ENCODE measurements around the gene GSDME. TPM values are rescaled to one million over a fixed set of nuclear protein-coding genes. Genes with fewer than 3 reads are reported as not detected.
"Not testable (repeated sequence)": the region's sequence is repeated elsewhere in the genome, so short reads cannot be mapped to it uniquely, and the experiment has no call there.

GSDME gene
- total RNA-seq, 1 donor from 2014 or later, result 3.5 TPM

DNA sequence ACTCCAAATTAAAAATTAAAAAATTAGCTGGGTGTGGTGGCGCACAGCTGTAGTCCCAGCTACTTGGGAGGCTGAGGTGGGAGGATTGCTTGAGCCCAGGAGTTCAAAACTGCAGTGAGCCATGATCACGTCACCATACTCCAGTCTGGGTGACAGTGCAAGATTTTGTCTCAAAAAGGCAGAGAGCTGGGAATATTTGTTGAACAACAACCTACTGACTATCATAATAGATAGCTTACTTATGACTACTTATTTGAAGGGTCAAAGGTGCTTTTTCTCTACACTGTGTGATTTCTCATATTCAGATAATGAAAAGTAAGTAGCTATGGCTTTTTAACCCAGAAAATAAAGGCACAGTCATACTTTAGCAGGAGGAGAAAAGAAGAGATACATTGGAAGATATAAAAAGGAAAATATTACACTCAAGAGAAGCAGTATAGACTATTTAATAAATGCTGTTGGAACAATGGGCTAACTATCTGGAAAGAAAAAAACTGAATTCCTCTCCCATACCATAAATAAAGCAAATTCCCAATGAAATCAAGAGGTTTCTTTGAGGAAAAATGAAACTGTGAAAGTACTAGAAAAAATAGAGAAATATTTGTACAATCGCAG is 6.7 kb downstream of the GSDME start:
- intact Hi-C loops (cut with DNase I), result no loop called here
- DNase-seq (no peak), ATAC-seq (ENCODE audit: poor library complexity) (no peak)

- intact Hi-C loops (cut with DNase I), result no loop called here
- DNase-seq (no peak), ATAC-seq (ENCODE audit: poor library complexity) (no peak)
Measured at GRCh38 chr7:24748521-24748920, 8.7 kb downstream of the GSDME start.

DNA sequence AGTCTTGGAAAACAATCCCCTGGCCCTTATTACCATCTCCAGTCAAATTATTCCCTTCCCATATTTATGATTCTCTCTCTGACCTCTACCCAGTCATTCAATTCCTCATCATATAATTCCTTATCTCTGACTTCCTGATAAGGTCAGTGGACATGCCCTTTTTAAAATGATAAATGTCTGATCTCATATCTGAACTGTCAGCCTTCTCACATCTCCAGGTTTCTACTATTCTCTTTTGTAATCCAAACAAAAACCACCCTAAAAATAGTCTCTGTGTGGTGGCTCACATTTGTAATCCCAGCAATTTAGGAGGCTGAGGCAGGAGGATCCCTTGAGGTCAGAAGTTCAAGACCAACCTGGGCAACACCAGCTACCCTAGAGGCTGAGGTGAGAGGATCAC is 11.9 kb downstream of the GSDME start:
- intact Hi-C loops (cut with DNase I), result no loop called here
- ATAC-seq (ENCODE audit: poor library complexity), result no peak
- no peak for DNase-seq

GRCh38 chr7:24743471-24743870 is 13.8 kb downstream of the GSDME start:
- no peak for DNase-seq
- intact Hi-C loops (cut with DNase I), result no loop called here
- no peak for ATAC-seq (ENCODE audit: poor library complexity)

- ATAC-seq (ENCODE audit: poor library complexity) (no peak), DNase-seq (no peak)
- intact Hi-C loops (cut with DNase I), result no loop called here
Measured at GRCh38 chr7:24742506-24743162, 14.6 kb downstream of the GSDME start.

DNA sequence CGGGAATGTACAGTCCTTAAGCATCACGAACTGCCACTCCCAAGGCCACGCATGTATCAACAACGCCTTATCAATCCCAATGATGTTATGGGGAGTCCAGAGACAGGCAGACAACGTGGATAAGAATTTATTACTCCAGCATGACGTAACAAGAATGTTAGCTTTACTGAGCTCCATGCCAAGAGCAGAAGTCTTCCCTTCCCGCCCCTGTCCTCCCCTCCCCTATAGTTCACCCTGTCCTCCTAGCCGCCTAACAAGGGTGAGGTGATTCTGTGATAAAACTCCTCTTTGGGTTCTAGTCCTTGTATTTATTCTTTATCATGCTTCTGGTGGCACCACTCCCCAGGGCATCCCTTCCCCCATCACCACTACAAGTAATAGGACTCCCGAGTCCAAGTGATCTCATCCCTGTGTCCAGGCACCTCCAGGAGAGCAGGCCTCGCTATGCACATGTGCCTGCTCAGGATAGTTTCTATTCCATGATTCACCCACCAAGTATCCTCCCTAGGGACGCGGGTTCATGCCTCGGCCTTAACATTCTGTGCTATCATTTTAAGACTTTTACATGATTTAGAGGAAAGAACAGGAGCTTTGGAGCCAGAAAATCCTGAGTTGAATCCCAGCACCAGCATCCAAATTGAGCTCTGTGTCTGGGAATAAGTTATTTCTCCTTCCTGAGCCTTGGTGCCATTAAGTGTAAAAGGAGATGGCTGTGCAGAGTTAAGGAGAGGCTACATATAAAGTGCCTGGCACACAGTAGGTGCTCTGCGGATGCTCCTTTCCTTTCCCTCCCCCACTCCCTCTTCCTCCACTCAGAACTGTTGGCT is 15.4 kb downstream of the GSDME start:
- intact Hi-C loops (cut with DNase I), result no loop called here
- peak; percentile 36 for ATAC-seq (ENCODE audit: poor library complexity)
- DNase-seq, result no peak

DNA sequence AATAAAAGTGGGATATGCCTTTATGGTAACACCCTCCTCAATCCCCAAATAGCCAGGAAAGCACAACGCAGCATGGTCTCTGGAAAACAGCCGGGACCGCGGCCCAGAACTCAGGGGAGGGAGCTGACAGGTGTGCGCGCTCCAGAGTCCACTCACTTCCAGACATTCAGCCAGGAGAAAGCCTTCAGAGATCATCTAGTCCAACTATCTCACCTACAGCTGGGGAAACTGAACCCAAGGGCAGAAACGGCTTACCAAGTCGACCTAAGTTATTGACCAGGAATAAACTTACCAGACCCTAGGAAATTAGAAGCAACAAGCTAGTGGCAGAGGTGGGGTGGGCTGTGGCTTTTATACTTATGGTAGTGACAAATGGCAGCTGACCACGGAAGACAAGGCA is 16.4 kb downstream of the GSDME start:
- no peak for ATAC-seq (ENCODE audit: poor library complexity)
- DNase-seq, result no peak
- intact Hi-C loops (cut with DNase I), result no loop called here

DNA sequence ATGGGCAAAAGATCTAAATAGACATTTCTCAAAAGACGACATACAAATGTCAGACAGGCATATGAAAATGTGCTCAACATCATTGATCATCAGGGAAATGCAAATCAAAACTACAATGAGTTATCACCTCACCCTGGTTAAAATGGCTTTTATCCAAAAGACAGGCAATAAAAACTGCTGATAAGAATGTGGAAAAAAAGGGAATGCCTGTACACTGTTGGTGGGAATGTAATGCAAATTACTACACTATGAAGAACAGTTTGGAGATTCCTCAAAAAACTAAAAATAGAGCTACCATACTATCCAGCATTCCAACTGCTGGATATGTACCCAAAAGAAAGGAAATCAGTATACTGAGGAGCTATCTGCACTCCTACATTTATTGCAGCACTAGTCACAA is 18.0 kb downstream of the GSDME start:
- intact Hi-C loops (cut with DNase I), result no loop called here
- no peak for ATAC-seq (ENCODE audit: poor library complexity)

GRCh38 chr7:24738577-24738976 is 18.7 kb downstream of the GSDME start:
- intact Hi-C loops (cut with DNase I), result no loop called here
- no peak for ATAC-seq (ENCODE audit: poor library complexity)
- DNase-seq, result no peak

More for the DNA sequence above, 18.0 kb downstream of the GSDME start:
- no peak for DNase-seq

DNA sequence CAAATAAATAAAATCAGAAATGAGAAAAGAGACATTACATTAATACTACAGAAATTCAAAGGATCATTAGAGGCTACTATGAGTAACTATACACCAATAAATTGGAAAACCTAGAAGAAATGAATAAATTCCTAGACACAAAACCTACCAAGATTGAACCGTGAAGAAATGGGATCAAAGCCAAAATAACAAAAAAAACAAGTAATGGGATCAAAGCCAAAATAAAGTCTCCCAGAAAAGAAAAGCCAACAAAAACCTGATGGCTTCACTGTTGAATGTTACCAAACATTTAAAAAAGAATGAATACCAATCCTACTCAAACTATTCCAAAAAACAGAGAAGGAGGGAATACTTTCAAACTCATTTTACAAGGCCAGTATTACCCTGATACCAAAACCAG is 20.0 kb downstream of the GSDME start:
- DNase-seq (no peak), ATAC-seq (ENCODE audit: poor library complexity) (no peak)
- intact Hi-C loops (cut with DNase I), result no loop called here

DNA sequence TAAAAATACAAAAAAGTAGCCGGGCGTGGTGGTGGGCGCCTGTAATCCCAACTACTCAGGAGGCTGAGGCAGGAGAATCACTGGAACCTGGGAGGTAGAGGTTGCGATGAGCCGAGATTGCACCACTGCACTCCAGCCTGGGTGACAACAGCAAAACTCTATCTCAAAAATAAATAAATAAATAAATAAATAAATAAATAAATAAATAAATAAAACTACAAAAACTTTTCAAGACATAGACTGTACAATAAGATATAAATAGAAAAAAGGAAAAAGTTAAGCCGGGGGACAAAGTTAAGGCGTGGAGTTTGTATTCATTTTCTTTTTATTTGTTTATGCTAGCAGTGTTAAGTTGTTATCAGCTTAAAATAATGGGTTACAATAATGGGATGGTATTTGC is 21.7 kb downstream of the GSDME start:
- ATAC-seq (ENCODE audit: poor library complexity); intact Hi-C loops (cut with DNase I): not testable (repeated sequence)

DNA sequence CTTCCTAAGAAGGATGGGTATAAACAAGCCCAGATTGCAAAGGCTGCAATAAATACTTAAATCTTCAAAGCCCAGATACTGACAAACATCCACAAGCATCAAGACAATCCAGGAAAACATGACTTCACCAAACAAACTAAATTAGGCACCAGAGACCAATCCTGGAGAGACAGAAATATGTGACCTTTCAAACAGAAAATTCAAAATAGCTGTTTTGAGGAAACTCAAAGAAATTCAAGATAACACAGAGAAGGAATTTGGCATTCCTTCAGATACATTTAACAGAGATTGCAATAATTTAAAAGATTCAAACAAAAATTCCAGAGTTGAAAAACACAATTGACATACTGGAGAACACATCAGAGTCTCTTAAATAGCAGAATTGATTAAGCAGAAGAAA is 23.0 kb downstream of the GSDME start:
- DNase-seq (no peak), ATAC-seq (ENCODE audit: poor library complexity) (no peak)
- intact Hi-C loops (cut with DNase I), result no loop called here

More for the DNA sequence above, 21.7 kb downstream of the GSDME start:
- not testable (repeated sequence) for DNase-seq

DNA sequence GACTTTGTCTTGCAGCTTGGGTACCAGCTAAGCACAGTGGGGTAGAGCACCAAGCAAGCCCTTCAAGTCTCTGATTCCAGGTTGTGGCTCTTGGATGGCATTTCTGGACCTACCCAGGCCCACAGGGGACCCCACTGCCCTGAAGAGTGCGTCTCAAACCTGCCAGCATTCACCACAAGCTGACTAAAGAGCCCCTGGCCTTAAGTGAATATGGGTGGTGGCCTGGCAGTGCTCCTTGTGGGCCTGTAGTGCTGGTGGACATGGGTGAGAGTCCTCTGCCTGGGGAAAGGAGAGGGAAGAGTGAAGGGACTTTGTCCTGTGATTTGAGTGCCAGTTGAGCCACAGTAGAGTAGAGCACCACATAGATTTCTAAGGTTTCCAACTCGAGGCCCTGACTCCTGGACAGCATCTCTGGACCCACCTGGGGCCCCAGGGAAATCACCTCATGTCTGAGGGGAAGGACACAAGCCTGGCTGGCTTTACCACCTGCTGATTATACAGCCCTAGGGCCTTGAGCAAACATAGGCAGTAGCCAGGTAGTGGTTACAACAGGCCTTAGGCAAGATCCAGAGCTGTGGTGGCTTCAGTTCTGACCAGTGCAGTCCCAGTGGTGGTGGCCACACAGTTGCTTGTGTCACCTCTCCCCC is 23.7 kb downstream of the GSDME start:
- DNase-seq, result no peak
- intact Hi-C loops (cut with DNase I), result no loop called here
- no peak for ATAC-seq (ENCODE audit: poor library complexity)

DNA sequence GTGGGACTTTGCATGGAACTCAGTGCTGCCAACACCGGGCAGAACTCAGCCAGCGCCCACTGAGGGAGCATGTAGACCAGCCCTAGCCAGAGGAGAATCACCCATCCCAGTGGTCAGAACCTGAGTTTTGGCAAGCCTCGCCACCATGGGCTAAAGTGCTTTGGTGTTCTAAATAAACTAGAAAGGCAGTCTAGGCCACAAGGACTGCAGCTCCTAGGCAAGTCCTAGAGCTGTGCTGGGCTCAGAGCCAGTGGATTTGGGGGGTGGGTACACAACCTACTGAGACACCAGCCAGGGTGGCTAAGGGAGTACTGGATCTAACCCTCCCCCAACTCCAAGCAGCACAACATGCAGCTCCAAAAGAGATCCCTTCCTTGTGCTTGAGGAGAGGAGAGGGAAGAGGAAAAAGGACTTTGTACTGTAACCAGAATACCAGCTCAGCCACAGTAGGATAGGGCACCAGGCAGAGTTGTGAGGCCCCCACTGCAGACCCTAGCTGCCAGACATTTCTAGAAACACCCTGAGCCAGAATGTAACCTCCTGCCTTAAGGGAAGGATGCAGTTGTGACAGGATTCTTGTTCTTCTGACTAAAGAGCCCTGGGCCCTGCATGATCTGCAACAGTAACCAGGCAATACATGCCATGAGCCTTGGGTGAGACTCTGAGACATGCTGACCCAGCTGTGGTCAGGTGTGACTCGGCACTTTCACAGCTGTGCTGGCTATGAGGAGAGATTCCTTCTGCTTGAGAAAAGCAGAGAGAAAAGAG is 24.4 kb downstream of the GSDME start:
- ATAC-seq (ENCODE audit: poor library complexity) (no peak), DNase-seq (no peak)
- intact Hi-C loops (cut with DNase I), result no loop called here

GRCh38 chr7:24731313-24731712 is 26.0 kb downstream of the GSDME start:
- no peak for ATAC-seq (ENCODE audit: poor library complexity)
- intact Hi-C loops (cut with DNase I), result no loop called here
- DNase-seq, result no peak

GRCh38 chr7:24730018-24730369 is 27.3 kb downstream of the GSDME start:
- ATAC-seq (ENCODE audit: poor library complexity) (no peak), DNase-seq (no peak)
- intact Hi-C loops (cut with DNase I), result no loop called here

GRCh38 chr7:24729365-24730017 is 27.8 kb downstream of the GSDME start:
- no peak for ATAC-seq (ENCODE audit: poor library complexity)
- DNase-seq, result peak; percentile 63
- intact Hi-C loops (cut with DNase I), result loop anchor here (10.0 kb wide), 1 partner anchor 325 kb away; no protein-coding TSS in a partner anchor

Data from Right ventricle myocardium superior (tissue), 1 donor.